ENCODE results near the gene TMEM59.

- TF ChIP-seq, protein P1, sequence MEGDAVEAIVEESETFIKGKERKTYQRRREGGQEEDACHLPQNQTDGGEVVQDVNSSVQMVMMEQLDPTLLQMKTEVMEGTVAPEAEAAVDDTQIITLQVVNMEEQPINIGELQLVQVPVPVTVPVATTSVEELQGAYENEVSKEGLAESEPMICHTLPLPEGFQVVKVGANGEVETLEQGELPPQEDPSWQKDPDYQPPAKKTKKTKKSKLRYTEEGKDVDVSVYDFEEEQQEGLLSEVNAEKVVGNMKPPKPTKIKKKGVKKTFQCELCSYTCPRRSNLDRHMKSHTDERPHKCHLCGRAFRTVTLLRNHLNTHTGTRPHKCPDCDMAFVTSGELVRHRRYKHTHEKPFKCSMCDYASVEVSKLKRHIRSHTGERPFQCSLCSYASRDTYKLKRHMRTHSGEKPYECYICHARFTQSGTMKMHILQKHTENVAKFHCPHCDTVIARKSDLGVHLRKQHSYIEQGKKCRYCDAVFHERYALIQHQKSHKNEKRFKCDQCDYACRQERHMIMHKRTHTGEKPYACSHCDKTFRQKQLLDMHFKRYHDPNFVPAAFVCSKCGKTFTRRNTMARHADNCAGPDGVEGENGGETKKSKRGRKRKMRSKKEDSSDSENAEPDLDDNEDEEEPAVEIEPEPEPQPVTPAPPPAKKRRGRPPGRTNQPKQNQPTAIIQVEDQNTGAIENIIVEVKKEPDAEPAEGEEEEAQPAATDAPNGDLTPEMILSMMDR (IDR thresholded peaks at IDR 0.05; ENCODE audit: borderline replicate concordance, extremely low read depth, low read length, poor library complexity, severe bottlenecking), result no peak
- TF ChIP-seq EZH2 (IDR thresholded peaks at IDR 0.05; ENCODE audit: borderline replicate concordance, low read depth, low read length, severe bottlenecking), result no peak
Measured at GRCh38 chr1:54086754-54087153, 33.8 kb upstream of the TMEM59 start.
